K562 (cell line): ENCODE data around the gene CGN.

Experiments
- CUX1 ChIP-seq: fragments of 200-800 bp; sonication (Bioruptor generic); IDR thresholded peaks from 2 replicates; pipeline ENCODE4 v1.6.1; 2016; ENCODE audit warnings: missing genetic modification characterization, missing compliant biosample characterization
- TOE1 ChIP-seq, 2 experiments: fragments of 450-650 bp in 1 of 2; sonication (generic) in 1 of 2; formaldehyde crosslinking in 1 of 2; IDR thresholded peaks; 2 replicates each; pipeline versions ENCODE4 v1.7.1 to v1.8.0; 2016 to 2022; ENCODE audit warnings: borderline replicate concordance in 2 of 2, mild to moderate bottlenecking in 2 of 2, antibody characterized with exemption in 1 of 2, inconsistent platforms in 1 of 2, low read depth in 1 of 2, missing genetic modification reagents in 1 of 2, moderate library complexity in 1 of 2

GRCh38 chr1:151515265-151515664 is 4.1 kb downstream of the CGN start:
- TF ChIP-seq TOE1 (IDR thresholded peaks at IDR 0.05; ENCODE audit: borderline replicate concordance) (no peak), TOE1 (CRISPR knock-in tag; IDR thresholded peaks at IDR 0.05; ENCODE audit: borderline replicate concordance, low read depth) (no peak), CUX1 (CRISPR knock-in tag) (no peak)
